ENCODE results near the gene FBLL1. TPM values are rescaled to one million over a fixed set of nuclear protein-coding genes. Genes with fewer than 3 reads are reported as not detected.
"Not testable (repeated sequence)": the region's sequence is repeated elsewhere in the genome, so short reads cannot be mapped to it uniquely, and the experiment has no call there.

FBLL1 gene
- total RNA-seq, 1 donor from 2014 or later = 0.52 TPM

DNA sequence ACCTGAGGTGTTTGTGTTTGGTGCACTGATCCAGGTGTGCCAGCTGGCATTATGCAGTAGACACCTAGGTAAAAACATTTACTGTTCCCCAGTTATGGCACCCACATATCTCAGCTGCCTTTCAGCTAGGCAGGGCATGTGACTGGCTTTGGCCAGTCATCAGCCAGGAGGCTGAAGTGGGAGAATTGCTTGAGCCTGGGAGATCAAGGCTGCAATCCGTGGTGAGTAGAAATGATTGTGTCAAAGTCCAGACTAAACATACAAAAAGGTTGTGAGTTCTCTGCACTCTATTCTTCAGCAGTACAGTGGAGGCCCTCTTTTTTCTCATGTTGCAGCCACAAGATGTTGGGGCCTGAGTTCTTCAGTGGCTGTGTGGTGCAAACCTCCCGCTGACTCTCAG lies 3.2 kb upstream of the FBLL1 start:
- Histone ChIP-seq H3K9me3 (ENCODE audit: control insufficient read depth in 3 of 3, low read length in 3 of 3) (peaks cover 0 to 3% (median 2%) of the 10 kb centered on the region in 3 donors), H3K27me3 (ENCODE audit: control insufficient read depth in 3 of 3, insufficient read depth in 3 of 3, low read length in 3 of 3) (peaks cover 16 to 24% (median 20%) of the 10 kb centered on the region in 3 donors), H3K4me3 (ENCODE audit: low read length in 3 of 3) (no peak overlapping the region), H3K4me1 (ENCODE audit: control insufficient read depth in 3 of 3, insufficient read depth in 3 of 3, low read length in 3 of 3) (peaks cover 3 to 5% (median 5%) of the 10 kb centered on the region in 3 donors), H3K27ac (ENCODE audit: low read depth, low read length) (no peak overlapping the region), H3K36me3 (ENCODE audit: control insufficient read depth in 3 of 3, insufficient read depth in 3 of 3, low read length in 3 of 3) (peaks cover 0 to 3% (median 0%) of the 10 kb centered on the region in 3 donors), H3K9ac (ENCODE audit: low read depth in 1 of 3, low read length in 3 of 3) (no peak overlapping the region)

DNA sequence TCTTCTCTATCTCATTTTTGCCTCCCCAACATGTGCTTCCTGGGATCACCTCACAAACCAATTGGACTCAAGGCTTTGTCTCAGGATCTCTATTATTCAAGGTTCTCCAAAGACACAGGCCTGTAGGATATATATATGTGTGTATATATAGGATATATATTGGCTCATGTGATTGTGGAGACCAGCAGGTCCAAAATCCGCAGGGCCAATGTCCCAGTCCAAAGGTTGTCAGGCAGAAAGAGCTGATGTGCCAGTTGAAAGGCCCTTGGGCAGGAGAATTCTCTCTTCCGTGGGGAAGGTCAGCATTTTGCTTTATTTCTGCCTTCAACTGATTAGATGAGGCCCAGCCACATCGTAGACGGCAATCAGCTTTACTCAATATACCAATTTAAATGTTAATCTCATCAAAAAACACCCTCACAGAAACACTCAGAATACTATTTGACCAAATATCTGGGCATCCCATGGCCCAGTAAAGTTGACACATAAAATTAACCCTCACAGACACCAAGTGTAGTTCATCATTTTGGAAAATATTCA lies 1.3 kb upstream of the FBLL1 start:
- peaks cover 24 to 38% (median 36%) of the 10 kb centered on the region in 3 donors for H3K27me3 ChIP-seq (ENCODE audit: control insufficient read depth in 3 of 3, insufficient read depth in 3 of 3, low read length in 3 of 3)
- no peak overlapping the region for H3K4me3 ChIP-seq (ENCODE audit: low read length in 3 of 3)
- H3K27ac ChIP-seq (ENCODE audit: low read depth, low read length) = no peak overlapping the region
- no peaks in the 10 kb centered on the region for H3K36me3 ChIP-seq (ENCODE audit: control insufficient read depth in 3 of 3, insufficient read depth in 3 of 3, low read length in 3 of 3)
- peaks cover 0 to 3% (median 2%) of the 10 kb centered on the region in 3 donors for H3K9me3 ChIP-seq (ENCODE audit: control insufficient read depth in 3 of 3, low read length in 3 of 3)
- H3K4me1 ChIP-seq (ENCODE audit: control insufficient read depth in 3 of 3, insufficient read depth in 3 of 3, low read length in 3 of 3) = peaks cover 3 to 5% (median 5%) of the 10 kb centered on the region in 3 donors
- no peak overlapping the region for H3K9ac ChIP-seq (ENCODE audit: low read depth in 1 of 3, low read length in 3 of 3)

DNA sequence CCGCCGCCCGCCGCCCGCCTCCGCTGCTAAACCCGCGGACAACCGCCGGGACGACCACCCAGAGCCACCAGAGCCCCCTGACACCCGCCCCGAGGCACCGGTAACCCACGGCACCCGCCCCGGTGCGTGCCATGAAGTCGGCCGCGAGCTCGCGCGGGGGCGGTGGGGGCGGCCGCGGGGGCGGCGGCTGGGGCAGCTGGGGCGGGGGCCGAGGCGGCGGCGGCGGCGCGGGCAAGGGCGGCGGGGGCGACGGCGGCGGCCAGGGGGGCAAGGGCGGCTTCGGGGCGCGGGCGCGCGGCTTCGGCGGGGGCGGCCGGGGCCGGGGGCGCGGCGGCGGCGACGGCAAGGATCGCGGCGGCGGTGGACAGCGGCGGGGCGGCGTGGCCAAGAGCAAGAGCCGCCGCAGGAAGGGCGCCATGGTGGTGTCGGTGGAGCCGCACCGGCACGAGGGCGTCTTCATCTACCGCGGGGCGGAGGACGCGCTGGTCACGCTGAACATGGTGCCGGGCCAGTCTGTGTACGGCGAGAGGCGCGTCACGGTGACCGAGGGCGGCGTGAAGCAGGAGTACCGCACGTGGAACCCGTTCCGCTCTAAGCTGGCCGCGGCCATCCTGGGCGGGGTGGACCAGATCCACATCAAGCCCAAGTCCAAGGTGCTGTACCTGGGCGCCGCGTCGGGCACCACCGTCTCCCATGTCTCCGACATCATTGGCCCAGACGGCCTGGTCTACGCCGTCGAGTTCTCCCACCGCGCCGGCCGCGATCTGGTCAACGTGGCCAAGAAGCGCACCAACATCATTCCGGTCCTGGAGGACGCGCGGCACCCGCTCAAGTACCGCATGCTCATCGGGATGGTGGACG lies 499 bp downstream of the FBLL1 start:
- peak overlapping the region in 2 of 3 donors; percentile 36 to 45 for H3K4me3 ChIP-seq (ENCODE audit: low read length in 3 of 3)
- peaks cover 0 to 3% (median 2%) of the 10 kb centered on the region in 3 donors for H3K9me3 ChIP-seq (ENCODE audit: control insufficient read depth in 3 of 3, low read length in 3 of 3)
- no peaks in the 10 kb centered on the region for H3K36me3 ChIP-seq (ENCODE audit: control insufficient read depth in 3 of 3, insufficient read depth in 3 of 3, low read length in 3 of 3)
- H3K27ac ChIP-seq (ENCODE audit: low read depth, low read length) = no peak overlapping the region
- H3K9ac ChIP-seq (ENCODE audit: low read depth in 1 of 3, low read length in 3 of 3) = no peak overlapping the region
- H3K4me1 ChIP-seq (ENCODE audit: control insufficient read depth in 3 of 3, insufficient read depth in 3 of 3, low read length in 3 of 3) = peaks cover 3 to 5% (median 5%) of the 10 kb centered on the region in 3 donors
- H3K27me3 ChIP-seq (ENCODE audit: control insufficient read depth in 3 of 3, insufficient read depth in 3 of 3, low read length in 3 of 3) = peaks cover 24 to 38% (median 37%) of the 10 kb centered on the region in 3 donors

DNA sequence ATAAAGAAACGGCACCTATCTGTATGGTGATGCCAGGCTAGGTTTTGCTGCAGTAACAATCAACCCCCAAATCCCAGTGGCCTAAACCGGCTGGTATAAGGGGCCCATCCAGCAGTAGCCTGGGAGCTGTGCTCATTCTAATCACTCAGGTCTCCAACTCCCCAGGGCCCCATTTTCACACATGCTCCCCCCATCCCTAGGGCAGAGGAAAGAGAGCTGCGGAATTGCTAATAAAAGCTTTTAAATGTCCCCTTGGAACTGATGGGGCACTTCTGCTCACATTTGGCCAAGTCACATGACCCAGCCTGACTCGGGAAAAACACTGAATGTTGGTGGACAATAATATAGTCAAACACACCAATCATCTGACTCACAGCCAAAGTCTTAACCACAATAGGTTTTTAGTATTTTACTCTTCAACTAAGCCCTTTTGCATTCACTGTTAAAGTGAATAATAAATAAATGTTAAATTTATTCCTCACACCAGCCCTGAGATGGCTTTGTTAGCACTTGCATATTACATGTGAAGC lies 1.6 kb downstream of the FBLL1 start:
- Histone ChIP-seq H3K4me3 (ENCODE audit: low read length in 3 of 3) (no peak overlapping the region), H3K9me3 (ENCODE audit: control insufficient read depth in 3 of 3, low read length in 3 of 3) (peaks cover 0 to 3% (median 2%) of the 10 kb centered on the region in 3 donors), H3K27me3 (ENCODE audit: control insufficient read depth in 3 of 3, insufficient read depth in 3 of 3, low read length in 3 of 3) (peaks cover 24 to 41% (median 38%) of the 10 kb centered on the region in 3 donors), H3K36me3 (ENCODE audit: control insufficient read depth in 3 of 3, insufficient read depth in 3 of 3, low read length in 3 of 3) (no peaks in the 10 kb centered on the region), H3K4me1 (ENCODE audit: control insufficient read depth in 3 of 3, insufficient read depth in 3 of 3, low read length in 3 of 3) (peaks cover 3 to 5% (median 5%) of the 10 kb centered on the region in 3 donors), H3K27ac (ENCODE audit: low read depth, low read length) (no peak overlapping the region), H3K9ac (ENCODE audit: low read depth in 1 of 3, low read length in 3 of 3) (no peak overlapping the region)

DNA sequence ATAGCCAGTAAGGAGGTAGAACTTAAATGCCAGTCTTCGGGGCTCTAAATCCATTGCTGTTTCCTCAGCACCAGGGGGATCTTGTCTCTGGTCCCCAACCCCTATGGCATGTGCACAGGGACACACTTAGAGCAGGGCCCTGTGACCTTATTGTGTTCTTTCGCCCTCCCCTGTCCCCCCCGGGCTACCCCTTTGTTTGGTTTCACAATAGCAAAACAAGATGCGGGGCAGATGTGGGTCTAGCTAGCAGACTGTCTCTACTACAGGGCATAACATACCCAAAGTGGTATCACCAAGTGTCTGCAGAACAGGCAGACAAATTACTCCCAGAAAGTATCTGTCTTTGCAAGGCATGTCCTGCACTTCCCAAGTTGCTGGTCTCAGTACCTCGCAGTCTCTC lies 2.1 kb downstream of the FBLL1 start:
- peaks cover 24 to 41% (median 38%) of the 10 kb centered on the region in 3 donors for H3K27me3 ChIP-seq (ENCODE audit: control insufficient read depth in 3 of 3, insufficient read depth in 3 of 3, low read length in 3 of 3)
- no peak overlapping the region for H3K27ac ChIP-seq (ENCODE audit: low read depth, low read length)
- H3K4me1 ChIP-seq (ENCODE audit: control insufficient read depth in 3 of 3, insufficient read depth in 3 of 3, low read length in 3 of 3) = peaks cover 3 to 5% (median 5%) of the 10 kb centered on the region in 3 donors
- no peaks in the 10 kb centered on the region for H3K36me3 ChIP-seq (ENCODE audit: control insufficient read depth in 3 of 3, insufficient read depth in 3 of 3, low read length in 3 of 3)
- no peak overlapping the region for H3K4me3 ChIP-seq (ENCODE audit: low read length in 3 of 3)
- H3K9me3 ChIP-seq (ENCODE audit: control insufficient read depth in 3 of 3, low read length in 3 of 3) = peaks cover 0 to 3% (median 2%) of the 10 kb centered on the region in 3 donors
- no peak overlapping the region for H3K9ac ChIP-seq (ENCODE audit: low read depth in 1 of 3, low read length in 3 of 3)

DNA sequence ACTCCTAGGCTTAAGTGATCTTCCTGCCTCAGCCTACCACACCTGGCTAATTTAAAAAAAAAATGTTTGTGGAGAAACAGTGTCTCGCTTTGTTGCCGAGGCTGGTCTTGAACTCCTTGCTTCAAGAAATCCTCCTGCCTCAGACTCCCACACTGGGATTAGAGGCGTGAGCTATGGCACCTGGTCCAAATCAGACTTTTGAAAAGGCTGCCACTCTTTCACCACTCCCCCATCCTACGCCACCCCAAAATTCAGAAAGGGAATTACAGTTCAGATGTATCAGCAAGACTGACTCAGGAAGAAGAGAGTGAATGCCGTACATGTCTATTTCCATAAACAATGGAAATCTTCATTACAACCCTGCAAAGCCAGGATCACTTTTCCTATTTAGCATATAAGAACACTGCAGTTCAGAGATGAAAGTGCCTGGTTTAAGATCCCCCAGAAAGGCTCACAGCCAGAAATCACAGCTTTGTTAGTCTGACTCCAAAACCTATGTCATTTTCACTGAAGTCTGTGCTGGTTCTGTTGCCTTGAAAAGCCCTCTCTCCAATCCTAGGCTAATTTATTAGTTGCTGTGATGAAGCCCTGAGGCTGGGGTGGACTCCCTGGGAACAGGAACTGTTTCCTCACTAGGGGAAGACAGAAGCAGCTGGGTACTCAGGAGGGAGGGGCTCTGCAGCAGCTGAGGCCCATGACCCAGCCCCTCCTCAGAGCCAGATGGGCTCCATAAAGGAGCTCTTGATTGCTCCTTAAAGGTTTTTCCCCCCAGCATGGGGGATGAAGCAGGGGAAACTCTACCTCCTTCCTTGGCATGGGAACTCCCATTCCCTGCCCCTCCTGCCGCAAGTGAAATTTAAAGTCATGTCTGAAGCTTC lies 3.1 kb downstream of the FBLL1 start:
- no peaks in the 10 kb centered on the region for H3K36me3 ChIP-seq (ENCODE audit: control insufficient read depth in 3 of 3, insufficient read depth in 3 of 3, low read length in 3 of 3)
- H3K9me3 ChIP-seq (ENCODE audit: control insufficient read depth in 3 of 3, low read length in 3 of 3) = peaks cover 0 to 3% (median 2%) of the 10 kb centered on the region in 3 donors
- H3K27me3 ChIP-seq (ENCODE audit: control insufficient read depth in 3 of 3, insufficient read depth in 3 of 3, low read length in 3 of 3) = peaks cover 24 to 41% (median 38%) of the 10 kb centered on the region in 3 donors
- H3K4me3 ChIP-seq (ENCODE audit: low read length in 3 of 3) = no peak overlapping the region
- H3K9ac ChIP-seq (ENCODE audit: low read depth in 1 of 3, low read length in 3 of 3) = no peak overlapping the region
- H3K27ac ChIP-seq (ENCODE audit: low read depth, low read length) = no peak overlapping the region
- H3K4me1 ChIP-seq (ENCODE audit: control insufficient read depth in 3 of 3, insufficient read depth in 3 of 3, low read length in 3 of 3) = peaks cover 3 to 5% (median 5%) of the 10 kb centered on the region in 3 donors

DNA sequence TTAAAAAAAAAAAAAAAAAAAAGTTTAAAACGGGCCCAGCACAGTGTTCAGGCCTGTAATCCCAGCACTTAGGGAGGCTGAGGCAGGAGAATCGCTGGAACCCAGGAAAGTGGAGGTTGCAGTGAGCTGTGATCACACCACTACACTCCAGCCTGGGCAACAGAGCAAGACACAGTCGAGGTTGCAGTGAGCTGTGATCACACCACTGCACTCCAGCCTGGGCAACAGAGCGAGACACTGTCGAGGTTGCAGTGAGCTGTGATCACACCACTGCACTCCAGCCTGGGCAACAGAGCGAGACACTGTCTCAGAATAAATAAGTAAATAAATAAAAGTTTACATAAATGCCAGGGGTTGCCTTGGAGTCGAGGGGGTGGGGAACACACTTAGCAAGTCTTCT lies 5.2 kb downstream of the FBLL1 start:
- H3K4me3 ChIP-seq (ENCODE audit: low read length in 3 of 3); H3K36me3 ChIP-seq (ENCODE audit: control insufficient read depth in 3 of 3, insufficient read depth in 3 of 3, low read length in 3 of 3); H3K4me1 ChIP-seq (ENCODE audit: control insufficient read depth in 3 of 3, insufficient read depth in 3 of 3, low read length in 3 of 3); H3K27ac ChIP-seq (ENCODE audit: low read depth, low read length); H3K9ac ChIP-seq (ENCODE audit: low read depth in 1 of 3, low read length in 3 of 3); H3K9me3 ChIP-seq (ENCODE audit: control insufficient read depth in 3 of 3, low read length in 3 of 3): not testable (repeated sequence)
- peaks cover 21 to 34% (median 27%) of the 10 kb centered on the region in 3 donors for H3K27me3 ChIP-seq (ENCODE audit: control insufficient read depth in 3 of 3, insufficient read depth in 3 of 3, low read length in 3 of 3)

DNA sequence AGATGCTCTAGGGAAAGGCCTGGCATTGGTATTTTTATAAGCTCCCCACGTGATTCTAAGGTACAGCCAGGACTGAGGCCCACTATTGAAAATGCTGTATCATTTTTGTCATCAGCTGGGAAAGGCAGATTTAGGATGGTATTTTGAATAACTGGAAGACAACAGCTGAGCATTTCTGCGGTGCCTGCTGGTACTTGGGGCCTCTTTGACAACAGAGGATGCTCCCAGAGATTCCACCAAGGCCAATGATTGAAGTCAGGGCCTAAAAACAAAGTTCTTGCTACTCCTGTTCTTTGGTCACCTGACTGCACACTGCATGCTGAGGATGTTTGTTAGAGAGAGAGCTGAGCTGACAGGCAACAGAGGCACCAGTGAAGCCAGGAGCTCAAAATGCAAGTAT lies 8.1 kb downstream of the FBLL1 start:
- Histone ChIP-seq H3K4me1 (ENCODE audit: control insufficient read depth in 3 of 3, insufficient read depth in 3 of 3, low read length in 3 of 3) (no peaks in the 10 kb centered on the region), H3K27me3 (ENCODE audit: control insufficient read depth in 3 of 3, insufficient read depth in 3 of 3, low read length in 3 of 3) (peaks cover 0 to 12% (median 1%) of the 10 kb centered on the region in 3 donors), H3K9ac (ENCODE audit: low read depth in 1 of 3, low read length in 3 of 3) (no peak overlapping the region), H3K9me3 (ENCODE audit: control insufficient read depth in 3 of 3, low read length in 3 of 3) (no peaks in the 10 kb centered on the region), H3K36me3 (ENCODE audit: control insufficient read depth in 3 of 3, insufficient read depth in 3 of 3, low read length in 3 of 3) (no peaks in the 10 kb centered on the region), H3K4me3 (ENCODE audit: low read length in 3 of 3) (no peak overlapping the region), H3K27ac (ENCODE audit: low read depth, low read length) (no peak overlapping the region)

DNA sequence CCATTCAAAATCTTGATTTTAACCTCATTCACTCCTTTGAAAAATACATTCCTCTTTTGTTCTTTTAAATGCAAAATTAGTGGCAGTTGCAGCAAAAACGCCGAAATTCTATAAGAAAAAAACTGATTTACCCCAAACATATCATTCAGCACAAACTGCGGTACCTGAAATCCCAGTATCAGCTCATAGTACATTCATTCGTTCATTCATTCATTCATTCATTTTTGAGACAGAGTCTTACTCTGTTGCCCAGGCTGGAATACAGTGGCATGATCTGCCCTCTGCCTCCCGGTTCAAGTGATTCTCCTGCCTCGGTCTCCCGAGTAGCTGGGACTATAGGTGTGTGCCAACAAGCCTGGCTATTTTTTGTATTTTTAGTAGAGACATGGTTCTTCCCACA lies 20.4 kb downstream of the FBLL1 start:
- Histone ChIP-seq H3K4me3 (ENCODE audit: low read length in 3 of 3) (no peak overlapping the region), H3K4me1 (ENCODE audit: control insufficient read depth in 3 of 3, insufficient read depth in 3 of 3, low read length in 3 of 3) (peaks cover 3 to 8% (median 5%) of the 10 kb centered on the region in 3 donors), H3K27ac (ENCODE audit: low read depth, low read length) (no peak overlapping the region), H3K36me3 (ENCODE audit: control insufficient read depth in 3 of 3, insufficient read depth in 3 of 3, low read length in 3 of 3) (peaks cover 3 to 6% (median 5%) of the 10 kb centered on the region in 3 donors), H3K9ac (ENCODE audit: low read depth in 1 of 3, low read length in 3 of 3) (no peak overlapping the region), H3K27me3 (ENCODE audit: control insufficient read depth in 3 of 3, insufficient read depth in 3 of 3, low read length in 3 of 3) (no peaks in the 10 kb centered on the region), H3K9me3 (ENCODE audit: control insufficient read depth in 3 of 3, low read length in 3 of 3) (no peaks in the 10 kb centered on the region)
